HCT116 (cell line): ENCODE results near the gene SOHLH2. TPM values are rescaled to one million over a fixed set of nuclear protein-coding genes. Genes with fewer than 3 reads are reported as not detected.

ENCODE experiments used
- ATAC-seq: fragments of 200-7000 bp; cut with Tn5 transposase; 2 replicates; pipeline ENCODE4 v1.9.1; 2020; ENCODE audit warnings: mild to moderate bottlenecking, moderate library complexity
- BruUV-seq: library from RNA; stranded (reverse); fragments of 400-500 nt; replicated peaks from 2 replicates; lab custom pipeline; 2021; lab: Mats Ljungman, UMichigan
- CTCF ChIA-PET: fragments of 300-600 bp; sonication (Branson Sonifier 250); formaldehyde crosslinking; loops from one replicate; lab custom pipeline; 2021; ENCODE audit warnings: antibody characterized with exemption; lab: Charles Lee
- POLR2A ChIA-PET: fragments of 300-600, 350-600 bp; sonication (Branson Sonifier 250); formaldehyde crosslinking; loops from one replicate; lab custom pipeline; 2021; ENCODE audit warnings: antibody characterized with exemption; lab: Charles Lee
- RAD21 ChIA-PET, 2 experiments: fragments of 300-600 bp; sonication (Branson Sonifier 250); formaldehyde crosslinking; loops; one replicate each; lab custom pipeline; 2023; ENCODE audit warnings: low total read pairs in 2 of 2; ENCODE audit not compliant: uncharacterized antibody in 2 of 2, unreplicated experiment in 2 of 2, low non-redundant PET in 1 of 2; lab: Charles Lee
- DNase-seq: peaks from one replicate; pipeline ENCODE4 v3.0.0-alpha.2; 2010; ENCODE audit warnings: low read depth, low spot score
- H2AFZ ChIP-seq: fragments of 200-600 bp; shearing (Covaris generic), sonication (generic); 2 replicates; pipeline ENCODE4 v1.6.1; 2017; ENCODE audit warnings: low read depth, mixed run types, mixed read lengths, antibody characterized with exemption, low read length; ENCODE audit not compliant: poor library complexity, severe bottlenecking
- H3K27ac ChIP-seq: 2 replicates; pipeline ENCODE4 v1.5.1; 2012; ENCODE audit warnings: low read depth, low read length
- H3K27me3 ChIP-seq: fragments of 200-600 bp; sonication (generic); 2 replicates; pipeline ENCODE4 v1.6.1; 2016; ENCODE audit warnings: mixed run types, low read length, mixed read lengths; ENCODE audit not compliant: insufficient read depth
- H3K36me3 ChIP-seq, 2 experiments: fragments of 200-500 bp in 1 of 2; fragments of 200-600 bp in 1 of 2; sonication (Bioruptor generic) in 1 of 2; sonication (generic) in 1 of 2; 2 replicates each; pipeline versions ENCODE4 v1.5.1 to v1.6.1; 2014 to 2016; ENCODE audit warnings: low read length in 2 of 2, inconsistent platforms in 1 of 2, mixed read lengths in 1 of 2, mixed run types in 1 of 2; ENCODE audit not compliant: insufficient read depth in 2 of 2, control insufficient read depth in 1 of 2
- H3K4me1 ChIP-seq, 2 experiments: fragments of 200-600 bp in 1 of 2; sonication (generic) in 1 of 2; 2 replicates each; pipeline versions ENCODE4 v1.5.1 to v1.6.1; 2012 to 2017; ENCODE audit warnings: low read length in 2 of 2, inconsistent platforms in 1 of 2, mild to moderate bottlenecking in 1 of 2, mixed read lengths in 1 of 2, mixed run types in 1 of 2, moderate library complexity in 1 of 2; ENCODE audit not compliant: insufficient read depth in 2 of 2, control insufficient read depth in 1 of 2
- H3K4me2 ChIP-seq: fragments of 200-600 bp; sonication (generic); 2 replicates; pipeline ENCODE4 v1.6.1; 2017; ENCODE audit warnings: mixed run types, low read length, mixed read lengths
- H3K4me3 ChIP-seq, 2 experiments: fragments of 200-600 bp in 1 of 2; sonication (generic) in 1 of 2; replicated peaks in 1 of 2; 2 replicates each; pipeline ENCODE4 v1.5.1; 2011 to 2016; ENCODE audit warnings: low read length in 2 of 2, control low read depth in 1 of 2, low read depth in 1 of 2, mild to moderate bottlenecking in 1 of 2, mixed read lengths in 1 of 2, mixed run types in 1 of 2
- H3K79me2 ChIP-seq: fragments of 200-600 bp; sonication (generic); 2 replicates; pipeline ENCODE4 v1.6.1; 2017; ENCODE audit warnings: mild to moderate bottlenecking, mixed run types, low read length, moderate library complexity, mixed read lengths; ENCODE audit not compliant: insufficient read depth
- H3K9ac ChIP-seq: fragments of 200-600 bp; sonication (generic); 2 replicates; pipeline ENCODE4 v1.6.1; 2016; ENCODE audit warnings: low read length, mixed read lengths
- H3K9me2 ChIP-seq: fragments of 200-600 bp; sonication (generic), shearing (Covaris generic); 2 replicates; pipeline ENCODE4 v1.6.1; 2017; ENCODE audit warnings: mixed run types, mild to moderate bottlenecking, moderate library complexity; ENCODE audit not compliant: insufficient read depth
- H3K9me3 ChIP-seq, 2 experiments: fragments of 200-500 bp in 1 of 2; fragments of 200-600 bp in 1 of 2; sonication (Bioruptor generic) in 1 of 2; sonication (generic) in 1 of 2; 2 replicates each; pipeline ENCODE4 v1.6.1; 2014 to 2017; ENCODE audit warnings: low read length in 2 of 2, mixed read lengths in 2 of 2, inconsistent platforms in 1 of 2, low read depth in 1 of 2, mild to moderate bottlenecking in 1 of 2, mixed run types in 1 of 2, moderate library complexity in 1 of 2; ENCODE audit not compliant: control insufficient read depth in 1 of 2, insufficient read depth in 1 of 2
- H4K20me1 ChIP-seq: fragments of 200-600 bp; sonication (generic), shearing (Covaris generic); 2 replicates; pipeline ENCODE4 v1.6.1; 2017; ENCODE audit warnings: mixed run types, mild to moderate bottlenecking, moderate library complexity; ENCODE audit not compliant: insufficient read depth
- EGR1 ChIP-seq: IDR thresholded peaks from 2 replicates; pipeline ENCODE4 v1.6.1; 2012; ENCODE audit warnings: low read depth
- ELF1 ChIP-seq: IDR thresholded peaks from 2 replicates; pipeline ENCODE4 v1.6.1; 2012; ENCODE audit warnings: low read depth, borderline replicate concordance
- EZH2 ChIP-seq: fragments of 200-600 bp; sonication (generic); IDR thresholded peaks from 2 replicates; pipeline ENCODE4 v1.6.1; 2017; ENCODE audit warnings: antibody characterized with exemption, mixed run types
- EZH2phosphoT487 ChIP-seq: fragments of 200-600 bp; IDR thresholded peaks from 2 replicates; pipeline ENCODE4 v1.6.1; 2018; ENCODE audit warnings: antibody characterized with exemption, borderline replicate concordance
- FOSL1 ChIP-seq: IDR thresholded peaks from 2 replicates; pipeline ENCODE4 v1.6.1; 2012; ENCODE audit warnings: low read depth
- JUND ChIP-seq: IDR thresholded peaks from 2 replicates; pipeline ENCODE4 v1.6.1; 2012
- POLR2AphosphoS5 ChIP-seq: IDR thresholded peaks from 2 replicates; pipeline ENCODE4 v1.6.1; 2011; ENCODE audit warnings: mild to moderate bottlenecking, low read depth, low read length, moderate library complexity
- SIN3A ChIP-seq: IDR thresholded peaks from 2 replicates; pipeline ENCODE4 v1.6.1; 2012; ENCODE audit warnings: low read depth
- TCF7L2 ChIP-seq: IDR thresholded peaks from 2 replicates; pipeline ENCODE4 v1.7.0; 2011; ENCODE audit warnings: borderline replicate concordance, inconsistent platforms; ENCODE audit not compliant: insufficient read depth, insufficient read length; ENCODE audit errors: extremely low read depth
- intact Hi-C: fragments of 100-400 bp; cut with micrococcal nuclease; formaldehyde crosslinking; loops from 2 replicates; pipeline ENCODE4 v1.10.0; 2022
- total RNA-seq: library from RNA; stranded (reverse); gene quantifications from one replicate; pipeline ENCODE4 v1.2.1, GENCODE V29; 2021; ENCODE audit not compliant: unreplicated experiment
- TF ChIP-seq, protein P1 (sequence below): IDR thresholded peaks from 2 replicates; pipeline ENCODE4 v1.6.1; 2011; ENCODE audit warnings: mild to moderate bottlenecking, low read length, moderate library complexity; ENCODE audit not compliant: insufficient replicate concordance; ENCODE audit errors: extremely low read depth
- TF ChIP-seq, protein P2 (sequence below): IDR thresholded peaks from 2 replicates; pipeline ENCODE4 v1.6.1; 2012; ENCODE audit warnings: low read depth

The SOHLH2 gene
- total RNA-seq, 1 experiment from 2014 or later: not detected

DNA sequence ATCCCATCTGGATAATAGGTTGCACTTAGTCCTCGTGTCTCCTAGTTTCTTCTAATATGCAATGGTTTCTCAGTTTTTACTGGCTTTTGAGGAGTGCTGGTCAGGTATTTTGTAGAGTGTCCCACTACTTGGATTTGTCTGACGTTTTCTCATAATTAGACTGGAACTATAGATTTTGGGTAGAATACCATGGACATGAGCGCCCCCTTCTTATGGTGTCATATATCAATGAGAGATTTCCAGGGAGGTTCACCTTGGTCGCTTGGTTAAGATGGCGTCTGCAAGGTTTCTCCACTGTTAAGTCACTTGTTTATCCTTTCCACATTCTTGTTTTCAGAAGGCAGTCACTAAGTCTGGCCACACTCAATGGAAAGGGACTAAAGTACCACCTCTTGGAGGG lies 6.7 kb downstream of the SOHLH2 start (continued):
- TF ChIP-seq, protein P1, sequence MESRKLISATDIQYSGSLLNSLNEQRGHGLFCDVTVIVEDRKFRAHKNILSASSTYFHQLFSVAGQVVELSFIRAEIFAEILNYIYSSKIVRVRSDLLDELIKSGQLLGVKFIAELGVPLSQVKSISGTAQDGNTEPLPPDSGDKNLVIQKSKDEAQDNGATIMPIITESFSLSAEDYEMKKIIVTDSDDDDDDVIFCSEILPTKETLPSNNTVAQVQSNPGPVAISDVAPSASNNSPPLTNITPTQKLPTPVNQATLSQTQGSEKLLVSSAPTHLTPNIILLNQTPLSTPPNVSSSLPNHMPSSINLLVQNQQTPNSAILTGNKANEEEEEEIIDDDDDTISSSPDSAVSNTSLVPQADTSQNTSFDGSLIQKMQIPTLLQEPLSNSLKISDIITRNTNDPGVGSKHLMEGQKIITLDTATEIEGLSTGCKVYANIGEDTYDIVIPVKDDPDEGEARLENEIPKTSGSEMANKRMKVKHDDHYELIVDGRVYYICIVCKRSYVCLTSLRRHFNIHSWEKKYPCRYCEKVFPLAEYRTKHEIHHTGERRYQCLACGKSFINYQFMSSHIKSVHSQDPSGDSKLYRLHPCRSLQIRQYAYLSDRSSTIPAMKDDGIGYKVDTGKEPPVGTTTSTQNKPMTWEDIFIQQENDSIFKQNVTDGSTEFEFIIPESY: no peak
- TF ChIP-seq TCF7L2 (no peak), EGR1 (no peak), EZH2 (no peak), EZH2phosphoT487 (no peak), FOSL1 (no peak)
- TF ChIP-seq, protein P2, sequence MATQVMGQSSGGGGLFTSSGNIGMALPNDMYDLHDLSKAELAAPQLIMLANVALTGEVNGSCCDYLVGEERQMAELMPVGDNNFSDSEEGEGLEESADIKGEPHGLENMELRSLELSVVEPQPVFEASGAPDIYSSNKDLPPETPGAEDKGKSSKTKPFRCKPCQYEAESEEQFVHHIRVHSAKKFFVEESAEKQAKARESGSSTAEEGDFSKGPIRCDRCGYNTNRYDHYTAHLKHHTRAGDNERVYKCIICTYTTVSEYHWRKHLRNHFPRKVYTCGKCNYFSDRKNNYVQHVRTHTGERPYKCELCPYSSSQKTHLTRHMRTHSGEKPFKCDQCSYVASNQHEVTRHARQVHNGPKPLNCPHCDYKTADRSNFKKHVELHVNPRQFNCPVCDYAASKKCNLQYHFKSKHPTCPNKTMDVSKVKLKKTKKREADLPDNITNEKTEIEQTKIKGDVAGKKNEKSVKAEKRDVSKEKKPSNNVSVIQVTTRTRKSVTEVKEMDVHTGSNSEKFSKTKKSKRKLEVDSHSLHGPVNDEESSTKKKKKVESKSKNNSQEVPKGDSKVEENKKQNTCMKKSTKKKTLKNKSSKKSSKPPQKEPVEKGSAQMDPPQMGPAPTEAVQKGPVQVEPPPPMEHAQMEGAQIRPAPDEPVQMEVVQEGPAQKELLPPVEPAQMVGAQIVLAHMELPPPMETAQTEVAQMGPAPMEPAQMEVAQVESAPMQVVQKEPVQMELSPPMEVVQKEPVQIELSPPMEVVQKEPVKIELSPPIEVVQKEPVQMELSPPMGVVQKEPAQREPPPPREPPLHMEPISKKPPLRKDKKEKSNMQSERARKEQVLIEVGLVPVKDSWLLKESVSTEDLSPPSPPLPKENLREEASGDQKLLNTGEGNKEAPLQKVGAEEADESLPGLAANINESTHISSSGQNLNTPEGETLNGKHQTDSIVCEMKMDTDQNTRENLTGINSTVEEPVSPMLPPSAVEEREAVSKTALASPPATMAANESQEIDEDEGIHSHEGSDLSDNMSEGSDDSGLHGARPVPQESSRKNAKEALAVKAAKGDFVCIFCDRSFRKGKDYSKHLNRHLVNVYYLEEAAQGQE: no peak
- TF ChIP-seq, all 23 proteins: peak for 0

DNA sequence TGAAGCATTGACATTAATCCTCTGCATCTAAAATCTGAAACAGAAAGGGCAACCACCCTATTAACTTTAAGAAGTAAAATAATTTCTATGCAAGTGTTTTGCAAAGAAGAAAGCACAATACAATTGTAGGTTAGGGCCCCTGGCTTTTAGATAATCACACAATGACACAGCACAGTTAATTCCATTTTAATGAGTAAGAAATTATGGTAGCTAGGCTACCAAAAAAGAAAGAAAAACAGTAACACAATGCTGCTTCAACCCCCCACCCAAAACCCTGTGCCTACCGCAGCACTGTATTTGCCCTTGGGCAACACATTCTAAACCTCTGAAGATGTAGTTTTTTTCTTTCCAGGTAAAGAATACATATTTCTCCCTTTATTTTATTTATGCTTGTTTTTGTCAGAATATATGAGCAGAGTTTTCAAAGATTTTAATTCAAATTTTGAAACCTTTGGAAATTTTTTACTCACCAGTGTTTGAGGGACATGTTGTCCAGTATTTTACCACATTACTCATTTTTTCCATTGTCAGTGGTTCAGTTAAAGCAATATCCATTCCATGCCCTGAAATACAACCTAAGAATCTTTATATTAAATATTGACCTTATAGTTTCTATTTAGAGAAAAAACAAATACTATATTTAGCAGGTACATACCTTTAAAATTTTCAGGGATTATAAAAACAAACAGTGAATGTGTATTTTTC lies 21.1 kb downstream of the SOHLH2 start:
- no peaks in the 10 kb centered on the region for H3K36me3 ChIP-seq
- ATAC-seq: no peak
- no peaks in the 10 kb centered on the region for H4K20me1 ChIP-seq
- intact Hi-C loops: no loop called here
- H3K79me2 ChIP-seq: no peaks in the 10 kb centered on the region
- RAD21 ChIA-PET: no interaction called here
- H3K27ac ChIP-seq: no peak overlapping the region
- H2AFZ ChIP-seq: no peak overlapping the region
- no TSS peak for BruUV-seq
- no peak overlapping the region for H3K4me2 ChIP-seq
- no peak overlapping the region for H3K4me3 ChIP-seq
- TF ChIP-seq ELF1 (no peak), EZH2phosphoT487 (no peak), FOSL1 (no peak), POLR2AphosphoS5 (no peak), SIN3A (no peak), JUND (no peak)
- TF ChIP-seq, protein P1: no peak
- TF ChIP-seq, all 23 proteins: peak for 0
- ChIA-PET CTCF (no interaction called here), POLR2A (no interaction called here)
- Histone ChIP-seq H3K9ac (no peak overlapping the region), H3K9me2 (no peaks in the 10 kb centered on the region), H3K27me3 (no peaks in the 10 kb centered on the region), H3K9me3 (peaks cover 0 to 17% of the 10 kb centered on the region in 2 experiments; a peak in 2 of 4 replicates), H3K4me1 (no peaks in the 10 kb centered on the region)
- no peak for DNase-seq
